CD4-positive, CD25-positive, alpha-beta regulatory T cell (primary cell): Measurements from ENCODE around the gene RNF144A. TPM values are rescaled to one million over a fixed set of nuclear protein-coding genes. Genes with fewer than 3 reads are reported as not detected.

ENCODE experiments used
- ATAC-seq, 2 donors: fragments of 150-1000 bp; cut with Tn5 transposase; one replicate each; pipeline ENCODE4 v1.10.0; 2021; ENCODE audit warnings: low read depth in 2 of 2, moderate number of reproducible peaks in 2 of 2, moderate library complexity in 1 of 2
- DNase-seq, 3 donors: peaks; one replicate each; pipeline versions ENCODE4 v3.0.0 to v3.0.0-alpha.2; 2012 to 2022; ENCODE audit warnings: mixed read lengths in 1 of 3
- H3K27ac ChIP-seq: one replicate; pipeline ENCODE4 v1.7.0; 2013; ENCODE audit warnings: mild to moderate bottlenecking, low read length; ENCODE audit not compliant: insufficient read depth, poor library complexity, severe bottlenecking
- H3K27me3 ChIP-seq: one replicate; pipeline ENCODE4 v1.7.0; 2013; ENCODE audit warnings: low read length; ENCODE audit not compliant: control insufficient read depth, insufficient read depth
- H3K36me3 ChIP-seq: one replicate; pipeline ENCODE4 v1.7.0; 2013; ENCODE audit warnings: mild to moderate bottlenecking, low read length, moderate library complexity; ENCODE audit not compliant: control insufficient read depth, insufficient read depth
- H3K4me1 ChIP-seq: 2 replicates; pipeline ENCODE4 v1.7.0; 2013; ENCODE audit warnings: mild to moderate bottlenecking, low read length; ENCODE audit not compliant: insufficient read depth, control insufficient read depth, poor library complexity, severe bottlenecking
- H3K4me3 ChIP-seq: one replicate; pipeline ENCODE4 v1.7.0; 2013; ENCODE audit warnings: low read depth, mild to moderate bottlenecking, low read length, moderate library complexity
- H3K9me3 ChIP-seq, 2 experiments: 1 replicate in 1 of 2; 2 replicates in 1 of 2; pipeline ENCODE4 v1.7.0; 2013; ENCODE audit warnings: low read length in 2 of 2, mild to moderate bottlenecking in 1 of 2, moderate library complexity in 1 of 2; ENCODE audit not compliant: control insufficient read depth in 2 of 2
- H3K27ac Mint-ChIP-seq, 3 donors: one replicate each; pipeline ENCODE4 v1.8.0; 2020 to 2022; ENCODE audit warnings: mild to moderate bottlenecking in 3 of 3, mixed read lengths in 3 of 3, moderate library complexity in 2 of 3
- H3K27me3 Mint-ChIP-seq: one replicate; pipeline ENCODE4 v1.8.0; 2022; ENCODE audit warnings: mild to moderate bottlenecking, mixed read lengths
- H3K36me3 Mint-ChIP-seq: one replicate; pipeline ENCODE4 v1.8.0; 2020; ENCODE audit warnings: mixed read lengths
- H3K4me1 Mint-ChIP-seq, 4 donors: one replicate each; pipeline ENCODE4 v1.8.0; 2020 to 2022; ENCODE audit warnings: mixed read lengths in 4 of 4, mild to moderate bottlenecking in 1 of 4
- H3K4me3 Mint-ChIP-seq, 4 donors: one replicate each; pipeline ENCODE4 v1.8.0; 2020 to 2022; ENCODE audit warnings: mild to moderate bottlenecking in 4 of 4, mixed read lengths in 4 of 4, moderate library complexity in 3 of 4
- H3K9me3 Mint-ChIP-seq, 7 donors: one replicate each; pipeline ENCODE4 v1.8.0; 2020 to 2022; ENCODE audit warnings: mixed read lengths in 7 of 7, mild to moderate bottlenecking in 3 of 7, moderate library complexity in 2 of 7
- polyA plus RNA-seq, 4 donors: library from polyadenylated mRNA; unstranded; fragments of 300-500 nt; fragmentation: Illumina TruSeq; gene quantifications; one replicate each; pipeline ENCODE4 v1.2.3, GENCODE V29; 2021
- total RNA-seq: library from RNA; stranded (reverse); gene quantifications from one replicate; pipeline ENCODE4 v1.2.3, GENCODE V29; 2022

RNF144A gene
- total and polyA plus RNA-seq, 5 donors from 2014 or later = 4.8 to 11.4 (median 8.3) TPM

GRCh38 chr2:6970551-6970950 lies 53.3 kb downstream of the RNF144A start:
- ATAC-seq (no peak), DNase-seq (no peak)
- H3K9me3 ChIP-seq = no peaks in the 10 kb centered on the region
- no peaks in the 10 kb centered on the region for H3K9me3 Mint-ChIP-seq
- no peaks in the 10 kb centered on the region for H3K4me1 ChIP-seq
- H3K27ac ChIP-seq = no peak overlapping the region
- H3K27ac Mint-ChIP-seq = peak overlapping the region in 1 of 3 donors; percentile 80
- H3K27me3 ChIP-seq = no peaks in the 10 kb centered on the region
- peaks cover 5% of the 10 kb centered on the region for H3K36me3 ChIP-seq
- peaks cover 35% of the 10 kb centered on the region for H3K36me3 Mint-ChIP-seq
- H3K27me3 Mint-ChIP-seq = no peaks in the 10 kb centered on the region
- peaks cover 0 to 16% (median 6%) of the 10 kb centered on the region in 4 donors for H3K4me1 Mint-ChIP-seq
- no peak overlapping the region for H3K4me3 ChIP-seq
- H3K4me3 Mint-ChIP-seq = no peak overlapping the region

GRCh38 chr2:6970976-6971480 lies 53.8 kb downstream of the RNF144A start:
- Histone ChIP-seq H3K36me3 (peaks cover 5% of the 10 kb centered on the region), H3K4me1 (no peaks in the 10 kb centered on the region), H3K4me3 (no peak overlapping the region), H3K9me3 (no peaks in the 10 kb centered on the region), H3K27me3 (no peaks in the 10 kb centered on the region), H3K27ac (no peak overlapping the region)
- Mint-ChIP-seq H3K9me3 (no peaks in the 10 kb centered on the region), H3K4me1 (peaks cover 0 to 16% (median 6%) of the 10 kb centered on the region in 4 donors), H3K36me3 (peaks cover 35% of the 10 kb centered on the region), H3K27me3 (no peaks in the 10 kb centered on the region), H3K4me3 (no peak overlapping the region), H3K27ac (peak overlapping the region in 2 of 3 donors; percentile 16 to 80)
- no peak for ATAC-seq
- no peak for DNase-seq

GRCh38 chr2:6971502-6971901 lies 54.3 kb downstream of the RNF144A start:
- peaks cover 35% of the 10 kb centered on the region for H3K36me3 Mint-ChIP-seq
- H3K4me3 ChIP-seq = no peak overlapping the region
- H3K27me3 ChIP-seq = no peaks in the 10 kb centered on the region
- H3K4me1 ChIP-seq = no peaks in the 10 kb centered on the region
- ATAC-seq (no peak), DNase-seq (no peak)
- H3K9me3 ChIP-seq = no peaks in the 10 kb centered on the region
- H3K27ac Mint-ChIP-seq = peak overlapping the region in 2 of 3 donors; percentile 53 to 75
- no peak overlapping the region for H3K4me3 Mint-ChIP-seq
- H3K27me3 Mint-ChIP-seq = no peaks in the 10 kb centered on the region
- no peak overlapping the region for H3K27ac ChIP-seq
- H3K36me3 ChIP-seq = peaks cover 5% of the 10 kb centered on the region
- peaks cover 0 to 16% (median 6%) of the 10 kb centered on the region in 4 donors for H3K4me1 Mint-ChIP-seq
- no peaks in the 10 kb centered on the region for H3K9me3 Mint-ChIP-seq

- Histone ChIP-seq H3K27ac (no peak overlapping the region), H3K27me3 (no peaks in the 10 kb centered on the region), H3K9me3 (no peaks in the 10 kb centered on the region), H3K4me1 (no peaks in the 10 kb centered on the region), H3K36me3 (peaks cover 5% of the 10 kb centered on the region), H3K4me3 (no peak overlapping the region)
- H3K36me3 Mint-ChIP-seq = peaks cover 32% of the 10 kb centered on the region
- H3K9me3 Mint-ChIP-seq = no peaks in the 10 kb centered on the region
- no peak overlapping the region for H3K4me3 Mint-ChIP-seq
- ATAC-seq = no peak
- peaks cover 0 to 14% (median 5%) of the 10 kb centered on the region in 4 donors for H3K4me1 Mint-ChIP-seq
- no peaks in the 10 kb centered on the region for H3K27me3 Mint-ChIP-seq
- peak overlapping the region in 1 of 3 donors; percentile 75 for H3K27ac Mint-ChIP-seq
- no peak for DNase-seq
These were observed 55.0 kb downstream of the RNF144A start for GRCh38 chr2:6972067-6972710.

GRCh38 chr2:6973895-6974545 lies 56.8 kb downstream of the RNF144A start:
- Histone ChIP-seq H3K4me3 (no peak overlapping the region), H3K36me3 (peaks cover 5% of the 10 kb centered on the region), H3K27me3 (no peaks in the 10 kb centered on the region), H3K4me1 (no peaks in the 10 kb centered on the region), H3K27ac (no peak overlapping the region), H3K9me3 (no peaks in the 10 kb centered on the region)
- ATAC-seq = no peak
- Mint-ChIP-seq H3K27me3 (peaks cover 2% of the 10 kb centered on the region), H3K9me3 (no peaks in the 10 kb centered on the region), H3K4me1 (peaks cover 0 to 14% (median 6%) of the 10 kb centered on the region in 4 donors), H3K27ac (no peak overlapping the region), H3K36me3 (peaks cover 30% of the 10 kb centered on the region), H3K4me3 (no peak overlapping the region)
- no peak for DNase-seq

GRCh38 chr2:6975988-6976387 lies 58.8 kb downstream of the RNF144A start:
- Mint-ChIP-seq H3K4me3 (no peak overlapping the region), H3K36me3 (peaks cover 27% of the 10 kb centered on the region), H3K27me3 (peaks cover 4% of the 10 kb centered on the region), H3K27ac (no peak overlapping the region), H3K4me1 (peaks cover 0 to 24% (median 10%) of the 10 kb centered on the region in 4 donors), H3K9me3 (no peaks in the 10 kb centered on the region)
- H3K9me3 ChIP-seq = no peaks in the 10 kb centered on the region
- no peaks in the 10 kb centered on the region for H3K27me3 ChIP-seq
- no peak overlapping the region for H3K4me3 ChIP-seq
- no peak for DNase-seq
- no peaks in the 10 kb centered on the region for H3K4me1 ChIP-seq
- H3K27ac ChIP-seq = no peak overlapping the region
- no peaks in the 10 kb centered on the region for H3K36me3 ChIP-seq
- no peak for ATAC-seq

- DNase-seq (no peak), ATAC-seq (no peak)
- Mint-ChIP-seq H3K36me3 (peaks cover 28% of the 10 kb centered on the region), H3K4me3 (no peak overlapping the region), H3K27ac (no peak overlapping the region), H3K27me3 (peaks cover 4% of the 10 kb centered on the region), H3K4me1 (peaks cover 0 to 32% (median 8%) of the 10 kb centered on the region in 4 donors), H3K9me3 (peaks cover 0 to 3% (median 0%) of the 10 kb centered on the region in 7 donors)
- H3K27me3 ChIP-seq = no peaks in the 10 kb centered on the region
- no peak overlapping the region for H3K4me3 ChIP-seq
- no peaks in the 10 kb centered on the region for H3K4me1 ChIP-seq
- no peaks in the 10 kb centered on the region for H3K36me3 ChIP-seq
- H3K9me3 ChIP-seq = no peaks in the 10 kb centered on the region
- no peak overlapping the region for H3K27ac ChIP-seq
These were observed 60.0 kb downstream of the RNF144A start for GRCh38 chr2:6977113-6977741.
